ENCODE measurements around the gene AJAP1.

- TF ChIP-seq CTCF (conservative IDR thresholded peaks at IDR 0.05; ENCODE audit: low read depth in 2 of 2) (no peak), EZH2 (IDR thresholded peaks at IDR 0.05; ENCODE audit: low read depth, unreplicated experiment) (no peak), POLR2AphosphoS5 (IDR thresholded peaks at IDR 0.05; ENCODE audit: low read depth) (no peak), CREB1 (CRISPR knock-in tag; IDR thresholded peaks at IDR 0.05; ENCODE audit: low read depth) (no peak), ZNF331 (CRISPR knock-in tag; IDR thresholded peaks at IDR 0.05; ENCODE audit: low read depth) (no peak), EZH2phosphoT487 (IDR thresholded peaks at IDR 0.05; ENCODE audit: unreplicated experiment) (no peak), JUNB (IDR thresholded peaks at IDR 0.05; ENCODE audit: unreplicated experiment) (no peak), NANOG (IDR thresholded peaks at IDR 0.05; ENCODE audit: borderline replicate concordance) (no peak), STAT1 (IDR thresholded peaks at IDR 0.05; ENCODE audit: unreplicated experiment) (no peak), ZNF114 (CRISPR knock-in tag; IDR thresholded peaks at IDR 0.05) (no peak), ZNF462 (CRISPR knock-in tag; IDR thresholded peaks at IDR 0.05) (no peak)
- TF ChIP-seq, protein P1, sequence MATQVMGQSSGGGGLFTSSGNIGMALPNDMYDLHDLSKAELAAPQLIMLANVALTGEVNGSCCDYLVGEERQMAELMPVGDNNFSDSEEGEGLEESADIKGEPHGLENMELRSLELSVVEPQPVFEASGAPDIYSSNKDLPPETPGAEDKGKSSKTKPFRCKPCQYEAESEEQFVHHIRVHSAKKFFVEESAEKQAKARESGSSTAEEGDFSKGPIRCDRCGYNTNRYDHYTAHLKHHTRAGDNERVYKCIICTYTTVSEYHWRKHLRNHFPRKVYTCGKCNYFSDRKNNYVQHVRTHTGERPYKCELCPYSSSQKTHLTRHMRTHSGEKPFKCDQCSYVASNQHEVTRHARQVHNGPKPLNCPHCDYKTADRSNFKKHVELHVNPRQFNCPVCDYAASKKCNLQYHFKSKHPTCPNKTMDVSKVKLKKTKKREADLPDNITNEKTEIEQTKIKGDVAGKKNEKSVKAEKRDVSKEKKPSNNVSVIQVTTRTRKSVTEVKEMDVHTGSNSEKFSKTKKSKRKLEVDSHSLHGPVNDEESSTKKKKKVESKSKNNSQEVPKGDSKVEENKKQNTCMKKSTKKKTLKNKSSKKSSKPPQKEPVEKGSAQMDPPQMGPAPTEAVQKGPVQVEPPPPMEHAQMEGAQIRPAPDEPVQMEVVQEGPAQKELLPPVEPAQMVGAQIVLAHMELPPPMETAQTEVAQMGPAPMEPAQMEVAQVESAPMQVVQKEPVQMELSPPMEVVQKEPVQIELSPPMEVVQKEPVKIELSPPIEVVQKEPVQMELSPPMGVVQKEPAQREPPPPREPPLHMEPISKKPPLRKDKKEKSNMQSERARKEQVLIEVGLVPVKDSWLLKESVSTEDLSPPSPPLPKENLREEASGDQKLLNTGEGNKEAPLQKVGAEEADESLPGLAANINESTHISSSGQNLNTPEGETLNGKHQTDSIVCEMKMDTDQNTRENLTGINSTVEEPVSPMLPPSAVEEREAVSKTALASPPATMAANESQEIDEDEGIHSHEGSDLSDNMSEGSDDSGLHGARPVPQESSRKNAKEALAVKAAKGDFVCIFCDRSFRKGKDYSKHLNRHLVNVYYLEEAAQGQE (IDR thresholded peaks at IDR 0.05; ENCODE audit: unreplicated experiment): no peak
- TF ChIP-seq, protein P2, sequence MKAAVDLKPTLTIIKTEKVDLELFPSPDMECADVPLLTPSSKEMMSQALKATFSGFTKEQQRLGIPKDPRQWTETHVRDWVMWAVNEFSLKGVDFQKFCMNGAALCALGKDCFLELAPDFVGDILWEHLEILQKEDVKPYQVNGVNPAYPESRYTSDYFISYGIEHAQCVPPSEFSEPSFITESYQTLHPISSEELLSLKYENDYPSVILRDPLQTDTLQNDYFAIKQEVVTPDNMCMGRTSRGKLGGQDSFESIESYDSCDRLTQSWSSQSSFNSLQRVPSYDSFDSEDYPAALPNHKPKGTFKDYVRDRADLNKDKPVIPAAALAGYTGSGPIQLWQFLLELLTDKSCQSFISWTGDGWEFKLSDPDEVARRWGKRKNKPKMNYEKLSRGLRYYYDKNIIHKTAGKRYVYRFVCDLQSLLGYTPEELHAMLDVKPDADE (IDR thresholded peaks at IDR 0.05): no peak
These were observed 18.2 kb upstream of the AJAP1 start for GRCh38 chr1:4636186-4636585.

All from GM23338 (cell line).